OCI-LY7 (cell line): Measurements from ENCODE around the gene SLC43A1. TPM values are rescaled to one million over a fixed set of nuclear protein-coding genes. Genes with fewer than 3 reads are reported as not detected.

Experiments
- BruUV-seq: library from RNA; stranded (reverse); fragments of 400-500 nt; replicated peaks from 2 replicates; lab custom pipeline; 2021; lab: Mats Ljungman, UMichigan
- CTCF ChIA-PET: fragments of 300-600 bp; sonication (Branson Sonifier 250); formaldehyde crosslinking; loops from one replicate; lab custom pipeline; 2022; ENCODE audit warnings: antibody characterized with exemption; ENCODE audit not compliant: unreplicated experiment; lab: Charles Lee
- POLR2A ChIA-PET: fragments of 300-600 bp; sonication (Branson Sonifier 250); formaldehyde crosslinking; loops from one replicate; lab custom pipeline; 2022; ENCODE audit warnings: antibody characterized with exemption; lab: Charles Lee
- DNase-seq: peaks from one replicate; pipeline ENCODE4 v3.0.0-alpha.2; 2015; ENCODE audit warnings: low spot score
- H2AFZ ChIP-seq: fragments of 200-600 bp; sonication (generic), shearing (Covaris generic); 2 replicates; pipeline ENCODE4 v1.6.1; 2014; ENCODE audit warnings: mild to moderate bottlenecking, antibody characterized with exemption, low read length, moderate library complexity
- H3K27ac ChIP-seq: fragments of 200-600 bp; sonication (generic); 2 replicates; pipeline ENCODE4 v1.5.1; 2014; ENCODE audit warnings: mixed run types, low read depth, mild to moderate bottlenecking, moderate library complexity, low read length, inconsistent platforms; ENCODE audit not compliant: poor library complexity, severe bottlenecking
- H3K36me3 ChIP-seq: fragments of 200-600 bp; sonication (generic); 2 replicates; pipeline ENCODE4 v1.6.1; 2014; ENCODE audit warnings: mild to moderate bottlenecking, antibody characterized with exemption, low read length, moderate library complexity, mixed read lengths; ENCODE audit not compliant: insufficient read depth
- H3K4me1 ChIP-seq: fragments of 200-600 bp; sonication (generic); 2 replicates; pipeline ENCODE4 v1.5.1; 2014; ENCODE audit warnings: mild to moderate bottlenecking, low read length; ENCODE audit not compliant: insufficient read depth, poor library complexity, severe bottlenecking
- H3K4me2 ChIP-seq: fragments of 200-600 bp; sonication (generic); 2 replicates; pipeline ENCODE4 v1.6.1; 2014; ENCODE audit warnings: mild to moderate bottlenecking, low read length
- H3K4me3 ChIP-seq: fragments of 200-600 bp; sonication (generic); 2 replicates; pipeline ENCODE4 v1.5.1; 2014; ENCODE audit warnings: mild to moderate bottlenecking, low read depth, low read length; ENCODE audit not compliant: poor library complexity, severe bottlenecking
- H3K79me2 ChIP-seq: fragments of 200-600 bp; sonication (generic); 2 replicates; pipeline ENCODE4 v1.6.1; 2016; ENCODE audit warnings: low read depth, mild to moderate bottlenecking, low read length, moderate library complexity, mixed read lengths; ENCODE audit not compliant: insufficient read depth
- H3K9me2 ChIP-seq: fragments of 200-600 bp; sonication (generic); 2 replicates; pipeline ENCODE4 v1.6.1; 2016; ENCODE audit warnings: mild to moderate bottlenecking, low read length, mixed read lengths; ENCODE audit not compliant: insufficient read depth
- H3K9me3 ChIP-seq: fragments of 200-600 bp; sonication (generic); 2 replicates; pipeline ENCODE4 v1.6.1; 2014; ENCODE audit warnings: mild to moderate bottlenecking, mixed run types, low read length, mixed read lengths
- H4K20me1 ChIP-seq: fragments of 200-600 bp; sonication (generic); 2 replicates; pipeline ENCODE4 v1.6.1; 2014; ENCODE audit warnings: mild to moderate bottlenecking, antibody characterized with exemption, low read length, moderate library complexity, mixed read lengths; ENCODE audit not compliant: insufficient read depth
- EZH2phosphoT487 ChIP-seq: fragments of 200-600 bp; sonication (generic); IDR thresholded peaks from 2 replicates; pipeline ENCODE4 v1.6.1; 2018; ENCODE audit warnings: low read depth, borderline replicate concordance, mild to moderate bottlenecking, mixed run types, antibody characterized with exemption, low read length, moderate library complexity, mixed read lengths
- intact Hi-C: fragments of 100-400 bp; cut with micrococcal nuclease; formaldehyde crosslinking; loops from one replicate; pipeline ENCODE4 v1.10.0; 2022; ENCODE audit not compliant: unreplicated experiment
- total RNA-seq, 2 experiments: library from RNA; depleted of rRNA in 1 of 2; stranded (reverse); fragments of >200 nt in 1 of 2; shearing (Covaris generic) in 1 of 2; gene quantifications; 2 replicates each; pipeline ENCODE4 v1.2.3, GENCODE V29; 2014 to 2022
- TF ChIP-seq, protein P1 (sequence below): fragments of 200-600 bp; sonication (generic); conservative IDR thresholded peaks from 2 replicates; pipeline ENCODE4 v1.5.1; 2014; ENCODE audit warnings: mild to moderate bottlenecking, antibody characterized with exemption, low read length, moderate library complexity, mixed read lengths

SLC43A1 gene
- total RNA-seq, 2 experiments from 2014 or later, result 61.1 to 78.6 TPM

- H3K27ac ChIP-seq, result no peak overlapping the region
- H3K36me3 ChIP-seq, result peaks cover 80% of the 10 kb centered on the region
- no peak overlapping the region for H3K4me3 ChIP-seq
- H3K79me2 ChIP-seq, result no peaks in the 10 kb centered on the region
- intact Hi-C loops, result no loop called here
- no peaks in the 10 kb centered on the region for H3K9me2 ChIP-seq
- no peak for DNase-seq
- no peak overlapping the region for H3K4me2 ChIP-seq
- no peak overlapping the region for H2AFZ ChIP-seq
- ChIA-PET CTCF (interaction anchor here (1.1 kb wide), 1 partner anchor 41 kb away, joined by 4 read pairs; no protein-coding TSS in a partner anchor), POLR2A (no interaction called here)
- peaks cover 42% of the 10 kb centered on the region for H3K4me1 ChIP-seq
- no peaks in the 10 kb centered on the region for H3K9me3 ChIP-seq
- BruUV-seq, result no TSS peak
- TF ChIP-seq, protein P1, sequence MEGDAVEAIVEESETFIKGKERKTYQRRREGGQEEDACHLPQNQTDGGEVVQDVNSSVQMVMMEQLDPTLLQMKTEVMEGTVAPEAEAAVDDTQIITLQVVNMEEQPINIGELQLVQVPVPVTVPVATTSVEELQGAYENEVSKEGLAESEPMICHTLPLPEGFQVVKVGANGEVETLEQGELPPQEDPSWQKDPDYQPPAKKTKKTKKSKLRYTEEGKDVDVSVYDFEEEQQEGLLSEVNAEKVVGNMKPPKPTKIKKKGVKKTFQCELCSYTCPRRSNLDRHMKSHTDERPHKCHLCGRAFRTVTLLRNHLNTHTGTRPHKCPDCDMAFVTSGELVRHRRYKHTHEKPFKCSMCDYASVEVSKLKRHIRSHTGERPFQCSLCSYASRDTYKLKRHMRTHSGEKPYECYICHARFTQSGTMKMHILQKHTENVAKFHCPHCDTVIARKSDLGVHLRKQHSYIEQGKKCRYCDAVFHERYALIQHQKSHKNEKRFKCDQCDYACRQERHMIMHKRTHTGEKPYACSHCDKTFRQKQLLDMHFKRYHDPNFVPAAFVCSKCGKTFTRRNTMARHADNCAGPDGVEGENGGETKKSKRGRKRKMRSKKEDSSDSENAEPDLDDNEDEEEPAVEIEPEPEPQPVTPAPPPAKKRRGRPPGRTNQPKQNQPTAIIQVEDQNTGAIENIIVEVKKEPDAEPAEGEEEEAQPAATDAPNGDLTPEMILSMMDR, result no peak
- TF ChIP-seq EZH2phosphoT487, result no peak
- no peaks in the 10 kb centered on the region for H4K20me1 ChIP-seq
Measured at GRCh38 chr11:57487021-57487778, 28.3 kb downstream of the SLC43A1 start.

GRCh38 chr11:57485217-57485990 is 30.1 kb downstream of the SLC43A1 start:
- ChIA-PET POLR2A (interaction anchor here (1.1 kb wide), 1 partner anchor 10 kb away, joined by 5 read pairs; no protein-coding TSS in a partner anchor), CTCF (no interaction called here)
- H3K9me2 ChIP-seq, result no peaks in the 10 kb centered on the region
- H3K9me3 ChIP-seq, result no peaks in the 10 kb centered on the region
- no peak overlapping the region for H2AFZ ChIP-seq
- peak overlapping the region; percentile 74 for H3K4me2 ChIP-seq
- H3K36me3 ChIP-seq, result peaks cover 64% of the 10 kb centered on the region
- TF ChIP-seq, protein P1, result no peak
- no peak for TF ChIP-seq EZH2phosphoT487
- H3K79me2 ChIP-seq, result no peaks in the 10 kb centered on the region
- H3K4me1 ChIP-seq, result peaks cover 52% of the 10 kb centered on the region
- no peak for DNase-seq
- intact Hi-C loops, result no loop called here
- H3K27ac ChIP-seq, result peak overlapping the region; percentile 65
- no peak overlapping the region for H3K4me3 ChIP-seq
- BruUV-seq, result no TSS peak
- no peaks in the 10 kb centered on the region for H4K20me1 ChIP-seq
